Stimulated activated CD4-positive, alpha-beta T cell treated with anti-CD3 and anti-CD28 coated beads, Interleukin-2, amount 100 ng/mL, for 48 hours (primary cell): Measurements from ENCODE around the gene MFRP.

Experiments
- DNase-seq, 2 donors: peaks; one replicate each; pipeline ENCODE4 v3.0.0-alpha.2; 2020

MFRP gene

DNA sequence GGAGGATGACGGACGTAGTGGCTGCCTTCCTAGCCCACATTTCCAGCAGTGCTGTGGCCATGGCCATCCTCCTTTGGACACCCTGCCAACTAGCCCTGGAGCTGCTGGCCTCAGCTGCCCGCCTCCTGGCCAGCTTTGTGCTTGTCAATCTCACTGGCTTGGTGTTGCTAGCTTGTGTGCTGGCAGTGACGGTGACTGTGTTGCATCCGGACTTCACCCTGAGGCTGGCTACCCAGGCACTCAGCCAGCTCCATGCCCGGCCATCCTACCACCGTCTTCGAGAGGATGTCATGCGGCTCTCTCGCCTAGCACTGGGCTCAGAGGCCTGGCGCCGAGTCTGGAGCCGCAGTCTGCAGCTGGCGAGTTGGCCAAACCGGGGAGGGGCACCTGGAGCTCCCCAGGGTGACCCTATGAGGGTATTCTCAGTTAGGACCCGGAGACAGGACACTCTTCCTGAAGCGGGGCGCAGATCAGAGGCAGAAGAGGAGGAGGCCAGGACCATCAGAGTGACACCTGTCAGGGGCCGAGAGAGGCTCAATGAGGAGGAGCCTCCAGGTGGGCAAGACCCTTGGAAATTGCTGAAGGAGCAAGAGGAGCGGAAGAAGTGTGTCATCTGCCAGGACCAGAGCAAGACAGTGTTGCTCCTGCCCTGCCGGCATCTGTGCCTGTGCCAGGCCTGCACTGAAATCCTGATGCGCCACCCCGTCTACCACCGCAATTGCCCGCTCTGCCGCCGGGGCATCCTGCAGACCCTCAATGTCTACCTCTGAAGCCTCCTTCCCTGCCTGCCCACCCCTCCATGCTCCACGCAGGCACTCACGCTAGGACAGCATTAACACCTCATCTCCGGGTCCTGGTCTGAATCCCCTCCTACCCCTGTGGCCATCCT, 10.6 kb downstream of the MFRP start:
- DNase-seq, result no peak

DNA sequence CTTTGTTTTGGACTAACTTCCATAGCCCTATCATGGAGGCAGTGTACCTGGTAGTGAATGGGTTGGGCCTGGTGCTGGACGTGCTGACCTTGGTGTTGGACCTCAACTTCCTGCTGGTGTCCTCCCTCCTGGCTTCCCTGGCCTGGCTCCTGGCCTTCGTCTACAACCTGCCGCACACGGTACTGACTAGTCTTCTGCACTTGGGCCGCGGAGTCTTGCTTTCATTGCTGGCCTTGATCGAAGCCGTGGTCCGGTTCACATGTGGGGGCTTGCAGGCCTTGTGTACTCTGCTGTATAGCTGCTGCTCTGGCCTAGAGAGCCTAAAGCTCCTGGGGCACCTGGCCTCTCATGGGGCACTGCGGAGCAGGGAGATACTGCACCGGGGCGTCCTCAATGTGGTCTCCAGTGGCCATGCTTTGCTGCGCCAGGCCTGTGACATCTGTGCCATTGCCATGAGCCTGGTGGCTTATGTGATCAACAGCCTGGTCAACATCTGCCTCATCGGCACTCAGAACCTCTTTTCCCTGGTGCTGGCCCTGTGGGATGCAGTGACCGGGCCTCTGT, 11.3 kb downstream of the MFRP start:
- DNase-seq, result no peak

DNA sequence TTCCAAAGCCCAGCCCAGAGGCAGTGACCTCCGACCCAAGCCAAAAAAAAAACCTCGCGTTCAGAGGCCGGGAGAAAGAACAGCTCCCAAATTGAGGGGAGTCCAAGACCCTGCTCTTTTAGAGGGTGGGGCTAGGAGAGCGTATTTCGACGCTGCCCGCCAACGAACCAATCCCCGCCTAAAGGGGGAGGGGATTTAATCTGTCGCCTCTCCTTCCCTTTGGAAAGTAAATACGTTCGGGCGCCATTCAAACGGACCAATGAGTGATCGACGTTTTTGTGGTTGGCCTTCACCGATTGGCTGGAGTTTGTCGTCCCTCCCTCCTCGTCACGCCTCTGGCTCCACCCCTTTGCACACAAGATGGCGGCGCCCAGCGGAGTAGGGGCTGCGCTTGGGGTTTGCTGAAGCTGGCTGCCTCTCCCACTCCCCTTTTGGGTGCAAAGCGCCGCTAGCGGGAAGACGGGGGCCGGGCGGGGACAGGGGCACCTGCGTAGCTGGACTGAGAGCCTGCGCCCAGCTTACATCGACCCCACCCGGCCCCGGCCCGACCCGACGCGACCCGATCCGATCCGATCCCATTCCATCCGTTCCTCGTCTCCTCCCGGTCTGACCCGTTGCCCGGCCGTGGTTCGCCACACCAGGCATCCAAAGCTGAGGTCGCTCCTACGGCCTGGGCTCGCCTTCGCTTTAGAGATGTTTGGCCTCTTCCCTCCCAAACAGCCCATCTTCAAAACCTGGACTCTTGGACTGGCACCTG, 12.2 kb downstream of the MFRP start, which contains the start of gene RNF26:
TSS of gene RNF26 (plus strand) at position 354 of the 757 bp plus-strand sequence. CDS start 596 bp downstream, outside the sequence.
- peak; percentile 85 to 90 for DNase-seq

DNA sequence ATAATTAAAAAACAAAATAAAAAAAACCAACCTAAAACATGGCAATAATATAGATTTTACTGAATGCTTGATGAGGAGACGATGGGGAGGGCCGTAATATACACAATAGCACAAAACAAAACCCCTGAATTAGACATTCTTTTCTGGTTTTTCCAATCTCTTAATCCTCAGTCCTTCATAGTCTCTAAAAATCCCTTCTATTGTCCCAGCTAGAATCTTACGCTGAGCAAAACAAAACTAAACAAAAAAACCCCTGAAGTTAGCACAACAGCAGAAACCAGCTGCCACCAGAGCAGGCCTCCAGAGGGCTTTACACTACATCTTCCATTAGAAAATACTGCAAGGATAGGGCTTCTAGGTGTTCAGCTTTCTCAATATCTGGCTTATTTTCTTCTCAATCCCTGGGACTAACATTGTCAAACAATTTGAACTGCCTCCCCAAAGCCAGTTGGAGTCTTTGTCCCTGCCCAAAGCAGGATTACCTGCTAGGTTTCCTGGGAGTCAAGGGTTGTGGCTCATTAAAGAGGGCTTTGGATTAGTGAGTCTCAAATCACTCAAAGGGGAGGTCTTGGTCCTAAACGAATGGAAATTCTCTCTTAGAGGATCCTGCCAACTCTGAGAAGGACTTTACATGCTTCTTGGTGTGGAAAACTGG, 14.3 kb downstream of the MFRP start:
- no peak for DNase-seq

DNA sequence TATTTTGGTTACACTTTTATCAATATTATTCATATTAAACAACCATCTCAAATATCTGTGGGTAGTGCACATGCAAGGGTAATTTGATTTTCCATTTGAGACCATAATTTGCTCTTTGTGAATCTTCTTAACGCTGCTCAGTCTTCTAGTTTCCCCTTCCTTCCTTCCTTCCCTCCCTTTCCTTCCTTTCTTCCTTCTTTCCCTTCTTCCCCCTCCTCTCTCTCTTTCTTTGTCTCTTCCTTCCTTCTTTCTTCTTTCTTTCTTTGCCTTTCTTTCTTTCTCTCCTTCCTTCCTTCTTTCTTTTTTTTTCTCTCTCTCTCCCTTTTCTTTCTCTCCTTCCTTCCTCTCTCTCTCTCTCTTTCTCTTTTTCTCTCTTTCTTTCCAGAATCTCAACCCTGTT, 16.3 kb downstream of the MFRP start:
- no peak for DNase-seq

DNA sequence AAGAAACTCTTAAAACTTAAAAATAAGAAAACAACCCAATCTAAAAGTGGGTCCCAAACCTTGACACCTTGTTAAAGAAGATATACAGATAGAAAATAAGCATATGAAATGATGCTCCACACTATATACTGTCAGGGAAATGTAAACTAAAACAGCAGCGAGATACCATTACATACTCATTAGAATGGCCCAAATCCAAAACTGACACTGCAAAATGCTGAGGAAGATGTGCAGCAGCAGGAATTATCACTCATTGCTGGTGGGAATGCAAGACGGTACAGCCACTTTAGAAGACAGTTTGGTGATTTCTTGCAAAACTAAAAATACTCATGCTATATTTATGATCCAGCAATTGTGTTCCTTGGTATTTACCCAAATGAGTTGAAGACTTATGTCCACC, 17.2 kb downstream of the MFRP start:
- no peak for DNase-seq

DNA sequence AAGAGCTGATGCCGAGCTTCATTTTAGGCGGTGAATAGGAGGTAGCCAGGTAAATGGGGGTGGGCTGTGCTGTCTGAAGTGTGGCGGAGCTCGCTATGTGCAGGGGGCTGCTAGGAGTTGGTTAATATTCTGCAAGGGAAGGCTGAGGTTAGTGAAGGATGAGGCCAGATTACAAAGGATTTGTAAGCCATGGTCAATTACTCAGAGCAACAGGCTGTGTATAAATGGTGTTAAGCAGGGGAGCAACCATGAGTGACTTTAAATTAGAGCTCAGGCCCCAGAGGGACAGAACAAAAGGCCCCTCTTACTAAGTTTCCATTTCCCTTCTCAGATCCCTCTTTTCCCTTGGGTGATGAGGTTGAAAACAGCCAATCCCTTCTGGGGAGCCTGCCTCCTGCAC, 22.3 kb downstream of the MFRP start:
- DNase-seq, result no peak

DNA sequence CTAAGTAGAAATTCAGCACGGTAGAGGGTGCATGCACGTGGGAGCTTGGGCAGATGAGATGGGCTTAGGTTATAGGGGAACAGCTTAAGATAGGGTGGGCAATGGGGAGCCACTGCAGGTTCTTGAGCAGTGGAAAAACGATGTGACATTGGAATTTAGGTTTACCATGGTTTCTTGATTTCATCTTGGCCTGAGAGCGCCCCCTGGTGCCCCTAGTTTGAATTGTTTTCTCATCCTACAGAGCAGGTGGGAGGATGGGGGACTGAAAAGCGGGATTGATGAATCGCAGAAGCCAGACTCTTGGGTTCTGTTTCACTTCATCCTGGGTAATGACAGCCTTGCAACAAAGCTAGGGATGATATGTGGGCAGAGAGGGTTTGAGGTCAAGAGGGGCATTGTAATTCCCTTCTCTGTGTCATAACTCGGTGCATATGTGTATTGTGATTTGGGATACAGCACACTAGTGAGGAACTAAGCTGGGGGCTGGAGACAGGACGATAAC, 22.9 kb downstream of the MFRP start:
- peak; percentile 83 to 87 for DNase-seq

DNA sequence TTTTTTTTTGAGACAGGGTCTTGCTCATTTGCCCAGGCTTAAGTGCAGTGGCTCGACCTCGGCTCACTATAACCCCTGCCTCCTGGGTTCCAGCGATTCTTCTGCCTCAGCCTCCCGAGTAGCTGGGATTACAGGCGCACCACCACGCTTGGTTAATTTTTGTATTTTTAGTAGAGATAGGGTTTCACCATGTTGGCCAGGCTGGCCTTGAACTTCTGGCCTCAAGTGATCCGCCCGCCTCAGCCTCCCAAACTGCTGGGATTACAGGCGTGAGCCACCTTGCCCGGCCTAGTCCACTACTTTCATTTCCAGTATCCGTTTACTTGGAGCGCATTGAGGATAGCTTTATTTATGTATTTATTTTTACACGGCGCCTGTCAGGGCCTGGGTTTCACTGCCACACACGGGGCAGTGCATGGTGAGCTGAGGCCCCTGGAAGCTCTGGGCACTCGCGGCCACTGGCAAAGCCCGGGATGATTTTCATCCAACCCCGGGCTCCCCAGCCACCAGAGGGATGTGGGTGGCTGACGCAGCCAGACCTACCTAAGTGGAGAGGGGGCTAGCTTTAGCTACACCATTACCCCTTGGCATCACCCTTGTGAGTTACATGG, 23.5 kb downstream of the MFRP start:
- DNase-seq, result no peak

DNA sequence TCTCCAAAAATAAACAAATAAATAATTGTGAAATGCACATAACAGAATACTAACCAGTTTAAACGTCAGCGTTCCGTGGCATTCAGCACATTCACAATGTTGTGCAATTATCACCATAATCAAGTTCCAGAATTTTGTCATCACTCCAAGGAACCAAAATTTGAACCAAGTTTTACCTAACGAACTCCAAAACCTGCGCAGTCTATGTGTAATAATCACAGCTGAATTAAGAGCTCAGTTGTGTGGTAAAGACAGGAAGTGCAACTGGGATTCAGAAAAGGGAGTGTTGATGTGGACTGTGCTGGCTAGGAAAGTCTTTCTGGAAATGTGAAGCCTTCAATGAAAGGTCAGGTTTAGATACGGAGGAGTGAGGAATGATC, 24.2 kb downstream of the MFRP start:
- DNase-seq, result no peak

DNA sequence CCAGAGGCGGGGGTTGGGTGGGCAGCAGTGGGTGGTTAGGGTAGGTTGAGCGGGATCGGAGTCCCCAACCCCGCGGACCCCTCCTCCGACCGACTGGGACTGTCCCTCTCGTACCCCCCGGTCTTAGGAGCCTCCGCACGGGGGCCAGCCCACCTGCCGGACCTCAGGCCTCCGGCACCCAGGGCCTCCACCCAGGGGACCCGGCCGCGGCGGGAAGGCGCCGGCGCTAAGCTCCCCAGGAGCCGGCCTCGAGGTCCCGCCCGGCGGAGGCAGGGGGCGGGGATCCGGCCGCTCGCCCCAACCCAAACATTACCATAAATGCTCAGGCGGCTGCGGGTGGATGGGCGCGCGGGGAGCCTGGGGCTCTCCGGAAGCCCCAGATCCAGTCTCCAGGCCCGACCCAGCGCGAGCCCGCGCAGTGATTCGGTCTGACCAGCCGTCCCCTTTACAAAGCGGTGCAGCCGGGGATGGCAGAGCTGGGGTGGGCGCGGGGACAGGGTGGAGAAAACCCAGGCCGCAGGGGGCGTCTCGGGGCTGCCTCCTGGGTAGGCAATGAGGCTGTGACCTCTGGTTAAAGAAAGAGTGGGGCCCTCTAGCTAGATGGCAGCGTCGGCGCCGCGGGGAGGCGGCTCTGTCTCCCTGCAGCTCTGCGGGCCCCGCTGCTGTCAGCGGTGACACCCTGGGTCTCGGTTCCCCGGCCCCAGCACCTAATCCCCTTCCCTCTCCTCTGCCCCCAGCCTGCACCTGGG, 25.6 kb downstream of the MFRP start:
- DNase-seq, result peak in 1 of 2 donors; percentile 56

DNA sequence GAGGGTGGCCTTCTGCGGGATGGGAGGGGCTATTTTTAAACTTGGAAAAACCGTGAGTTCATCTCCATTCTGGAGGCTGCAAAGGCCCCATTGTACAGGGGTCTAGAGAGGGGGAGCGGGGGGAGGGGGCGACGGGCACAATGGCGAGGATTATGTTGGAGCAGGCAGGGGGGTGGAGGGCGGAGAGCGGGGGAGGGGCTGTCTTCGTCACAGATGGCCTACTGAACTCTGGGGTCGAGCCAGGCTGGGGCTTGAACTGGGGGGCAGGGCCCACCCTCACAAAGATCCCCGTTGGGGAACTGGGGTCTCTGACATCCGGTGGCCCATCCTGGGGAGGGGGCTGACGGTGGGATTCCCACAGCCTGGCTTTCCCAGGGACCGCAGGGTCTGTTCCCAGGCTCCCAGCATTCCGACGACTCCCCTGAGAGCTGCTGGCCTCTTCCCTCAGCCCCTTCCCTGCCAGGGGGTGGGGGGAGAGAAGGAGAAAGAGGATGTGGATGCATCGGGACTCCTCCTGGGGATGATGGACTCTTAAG, 26.2 kb downstream of the MFRP start:
- DNase-seq, result no peak

DNA sequence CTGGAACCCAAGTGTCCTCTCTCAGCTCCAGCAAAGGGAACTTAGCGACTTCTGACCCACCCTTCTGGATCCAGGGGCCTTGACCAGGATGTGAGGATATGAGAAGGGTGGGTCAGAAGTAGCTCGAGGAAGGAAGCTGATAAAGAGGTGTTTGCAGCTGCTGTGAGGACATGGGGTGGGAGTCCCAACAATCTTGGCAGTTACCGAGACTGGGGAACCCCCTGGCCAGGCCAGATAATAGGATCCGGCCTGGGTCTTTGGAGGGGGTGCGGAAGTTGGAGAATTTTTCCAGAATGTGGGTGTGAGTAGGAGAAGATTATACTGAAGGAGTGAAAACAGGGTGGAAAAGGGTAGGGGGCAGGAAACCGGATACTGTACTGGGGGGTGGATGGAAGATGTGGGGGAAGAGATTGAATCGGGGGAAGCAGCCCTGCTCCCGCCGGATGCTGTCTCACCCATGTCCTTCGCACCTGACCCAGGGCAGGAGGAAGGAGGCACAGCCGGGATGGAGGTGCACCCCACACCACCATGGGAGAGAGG, 26.7 kb downstream of the MFRP start:
- DNase-seq, result no peak

DNA sequence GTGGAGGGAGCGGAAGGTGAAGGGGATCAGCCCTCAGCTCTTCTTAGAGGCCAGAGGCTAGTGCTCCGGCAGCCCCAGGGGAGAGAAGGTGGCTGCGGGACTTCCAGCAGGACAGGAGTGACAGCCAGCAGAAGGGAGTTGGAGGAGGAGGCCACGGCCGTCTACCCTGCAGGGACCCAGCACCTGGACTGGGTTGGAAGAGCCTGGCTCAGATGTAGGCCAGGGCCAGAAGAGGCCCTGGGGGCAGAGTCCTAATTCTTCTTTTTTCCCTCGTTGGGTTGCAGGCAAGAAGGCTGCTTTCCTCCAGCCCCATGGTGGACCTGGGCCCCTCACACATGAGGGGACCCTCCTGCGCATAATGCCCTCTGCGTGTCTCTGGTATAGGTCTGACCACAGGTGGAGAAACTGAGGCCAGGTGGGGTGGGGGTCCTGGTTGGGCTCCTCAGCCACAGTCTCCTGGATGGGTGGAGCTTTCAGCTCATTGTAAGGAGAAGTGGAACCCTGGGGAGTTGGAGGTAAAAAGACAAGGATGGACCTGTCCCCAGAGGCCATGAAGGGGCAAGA, 27.3 kb downstream of the MFRP start:
- no peak for DNase-seq

DNA sequence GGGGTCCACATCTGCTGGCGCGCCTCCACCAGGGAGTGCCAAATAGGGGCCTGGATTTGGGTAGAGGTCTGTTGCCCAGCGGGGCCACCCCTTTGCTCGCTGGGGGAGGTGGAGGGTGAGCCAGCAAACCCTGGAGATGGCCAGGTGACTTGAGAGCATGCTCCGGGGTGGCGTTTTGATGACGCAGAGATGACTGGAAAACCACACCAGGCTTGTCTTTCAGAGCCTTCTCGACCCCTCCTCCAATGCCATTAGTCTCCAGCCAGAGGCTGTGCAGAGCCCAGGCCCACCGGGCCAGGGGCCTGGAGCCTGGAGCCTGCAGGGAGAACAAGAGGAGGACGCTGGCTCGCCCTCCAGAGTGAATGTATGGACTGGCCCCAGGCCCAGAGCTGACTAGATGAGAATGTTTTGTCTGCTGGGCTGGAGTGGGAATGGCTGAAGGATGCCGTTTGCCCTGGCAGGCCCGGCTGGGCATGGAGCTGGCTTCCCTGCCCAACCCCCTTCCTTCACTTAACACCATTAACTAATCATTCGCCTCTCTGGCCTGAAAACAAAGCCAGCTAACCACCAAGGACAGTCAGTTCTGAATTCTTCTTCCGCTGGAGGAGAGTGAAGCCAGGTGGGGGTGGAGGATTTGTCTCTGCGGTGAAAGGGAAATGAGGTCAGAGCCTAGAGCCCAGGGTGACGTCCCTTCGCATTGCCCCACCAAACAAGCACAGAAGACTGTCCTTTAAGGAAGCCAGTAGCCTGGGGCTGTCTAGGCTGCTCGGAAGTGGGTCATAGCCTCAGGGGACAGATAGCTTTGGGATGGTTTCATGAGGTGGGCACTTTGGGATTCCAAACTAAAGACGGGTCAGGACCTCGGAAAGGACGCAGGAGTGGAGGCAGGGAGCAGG, 28.0 kb downstream of the MFRP start:
- DNase-seq, result no peak

DNA sequence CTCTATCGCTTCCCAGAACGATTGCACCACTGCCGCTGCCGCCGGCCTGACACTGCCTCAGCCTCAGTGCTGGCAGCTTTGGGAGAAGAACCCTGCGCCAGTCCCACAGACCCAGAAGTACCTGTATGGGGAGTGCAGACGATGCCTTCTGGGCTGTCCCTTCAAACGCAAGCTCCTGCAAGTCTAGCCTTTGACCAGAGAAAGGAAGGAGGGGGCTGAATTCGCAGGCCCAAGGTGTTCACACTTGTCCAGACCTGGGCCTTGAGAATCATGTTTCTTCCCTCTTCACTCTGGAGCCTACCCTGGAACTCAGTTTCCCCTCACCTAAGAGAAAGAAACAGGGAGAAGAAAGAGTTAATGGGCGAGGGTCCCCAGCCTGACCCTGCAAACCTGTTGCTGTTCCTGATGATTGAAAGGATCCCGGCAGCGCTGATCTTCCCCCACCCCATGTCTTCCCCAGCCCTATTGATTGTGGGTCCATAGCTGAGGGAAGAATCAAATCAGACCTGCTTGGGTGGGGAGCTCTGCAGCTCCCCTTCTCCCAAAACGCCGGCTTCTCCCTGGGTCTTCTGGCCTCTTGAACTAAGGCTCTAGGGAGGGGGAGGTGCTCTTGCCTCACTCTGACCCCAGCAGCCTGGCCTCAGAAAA, 28.8 kb downstream of the MFRP start:
- DNase-seq, result no peak

DNA sequence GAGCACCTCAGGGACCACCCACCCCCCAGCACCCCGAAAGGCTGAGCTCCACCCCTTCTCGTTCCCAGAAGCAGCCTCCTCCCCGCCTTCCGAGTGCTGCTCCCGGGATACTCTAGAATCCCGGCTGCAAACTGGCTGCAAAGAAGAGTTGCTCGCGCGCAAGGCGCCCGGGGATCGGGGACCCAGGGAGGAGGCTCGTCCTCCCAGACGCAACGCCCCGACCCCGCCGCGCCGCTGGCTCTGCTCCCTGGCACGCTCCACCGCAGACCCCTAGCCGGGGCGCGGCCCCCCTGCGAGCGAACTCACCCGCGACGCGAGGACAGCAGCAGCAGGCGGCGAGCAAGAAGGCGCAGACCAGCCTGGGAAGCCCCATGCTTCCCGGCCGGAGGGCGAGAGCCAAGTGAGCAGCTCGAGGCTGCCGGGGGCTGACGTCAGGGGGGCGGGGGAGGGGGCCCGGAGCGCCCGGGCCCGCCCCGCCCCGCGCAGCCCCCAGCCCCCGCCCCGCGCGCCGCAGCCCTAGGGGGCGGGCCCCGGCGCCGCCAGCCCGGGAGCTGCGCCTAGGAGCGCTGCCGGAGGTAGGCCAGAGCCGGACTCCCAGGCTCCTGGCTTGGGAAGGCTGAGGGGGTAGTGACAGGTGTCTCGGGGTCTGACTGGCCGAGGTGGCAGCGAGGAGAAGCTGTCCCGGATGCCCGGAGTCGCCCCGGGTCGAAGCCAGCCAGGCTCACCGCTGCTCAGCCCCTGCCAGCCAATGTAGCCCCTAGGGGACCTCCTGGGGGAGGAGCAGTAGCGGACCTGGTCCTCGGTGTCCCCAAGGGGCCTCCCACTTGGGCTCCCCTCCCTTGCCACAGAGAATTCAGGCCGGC, 29.5 kb downstream of the MFRP start, which contains the start of gene MCAM:
TSS of gene MCAM (minus strand) at position 402 of the 863 bp plus-strand sequence. CDS start at position 373, 29 bp downstream.
- no peak for DNase-seq
